HG03060 (cell line): ENCODE results near the gene PTPRU.

ENCODE experiments used
- ATAC-seq: cut with Tn5 transposase; IDR thresholded peaks from one replicate; pipeline ENCODE4 v1.9.1; 2021; ENCODE audit warnings: low read depth, moderate number of reproducible peaks; ENCODE audit not compliant: unreplicated experiment

Gene PTPRU

GRCh38 chr1:29354511-29355098 lies 118.3 kb downstream of the PTPRU start:
- ATAC-seq, result no peak

- no peak for ATAC-seq
Observed at GRCh38 chr1:29355375-29355774, 119.1 kb downstream of the PTPRU start.

- ATAC-seq, result no peak
Observed at GRCh38 chr1:29356663-29357062, 120.3 kb downstream of the PTPRU start.

- no peak for ATAC-seq
Observed at GRCh38 chr1:29357452-29357851, 121.1 kb downstream of the PTPRU start.

GRCh38 chr1:29358183-29358582 lies 121.9 kb downstream of the PTPRU start:
- ATAC-seq, result no peak

- no peak for ATAC-seq
Observed at GRCh38 chr1:29360768-29361167, 124.4 kb downstream of the PTPRU start.

GRCh38 chr1:29361686-29362085 lies 125.4 kb downstream of the PTPRU start:
- ATAC-seq, result no peak

- ATAC-seq, result no peak
Observed at GRCh38 chr1:29362116-29362515, 125.8 kb downstream of the PTPRU start.

- ATAC-seq, result no peak
Observed at GRCh38 chr1:29362764-29363163, 126.4 kb downstream of the PTPRU start.

GRCh38 chr1:29363536-29363935 lies 127.2 kb downstream of the PTPRU start:
- no peak for ATAC-seq

- no peak for ATAC-seq
Observed at GRCh38 chr1:29364101-29364678, 127.9 kb downstream of the PTPRU start.

- ATAC-seq, result no peak
Observed at GRCh38 chr1:29365906-29366670, 129.8 kb downstream of the PTPRU start.

GRCh38 chr1:29368936-29369932 lies 132.9 kb downstream of the PTPRU start:
- ATAC-seq, result no peak

- ATAC-seq, result no peak
Observed at GRCh38 chr1:29370067-29370466, 133.7 kb downstream of the PTPRU start.

GRCh38 chr1:29371332-29371731 lies 135.0 kb downstream of the PTPRU start:
- ATAC-seq, result no peak

- no peak for ATAC-seq
Observed at GRCh38 chr1:29372108-29372507, 135.8 kb downstream of the PTPRU start.
